ENCODE data around the gene STAB1.

STAB1 gene

GRCh38 chr3:52494886-52495495 lies at the start of gene STAB1:
TSS of gene STAB1 (plus strand) at chr3:52495338. CDS start at chr3:52495414, 76 bp downstream.
- peak within 1 kb of the TSS; percentile 85 to 99 (median 97) for H3K27ac ChIP-seq
- no peak for TF ChIP-seq Cebpa-rat (IDR thresholded peaks at IDR 0.05)
- no peaks in the 10 kb centered on the region for H3K9me3 ChIP-seq (replicated peaks in 1 of 11)
- H3K36me3 ChIP-seq: peaks cover 28 to 70% (median 47%) of the 10 kb centered on the region in 11 experiments
- H4K20me1 ChIP-seq: peaks cover 0 to 5% (median 0%) of the 10 kb centered on the region in 11 experiments; a peak in 2 of 22 replicates
- H3K9ac ChIP-seq: peak within 1 kb of the TSS; percentile 71 to 96 (median 91)
- H3K4me1 ChIP-seq: peaks cover 69 to 99% (median 98%) of the 10 kb centered on the region in 10 experiments
- no peaks in the 10 kb centered on the region for H3K27me3 ChIP-seq
- peak within 1 kb of the TSS; percentile 76 to 100 (median 98) for H3K4me2 ChIP-seq
- peak within 1 kb of the TSS in 9 of 10 experiments; percentile 14 to 81 (median 62); a peak in 15 of 20 replicates for H3K4me3 ChIP-seq

GRCh38 chr3:52446042-52446441 lies 49.1 kb upstream of the STAB1 start:
- no peak overlapping the region for H3K27ac ChIP-seq
- H3K4me1 ChIP-seq: peaks cover 33 to 66% (median 45%) of the 10 kb centered on the region in 10 experiments
- no peak for TF ChIP-seq Cebpa-rat (IDR thresholded peaks at IDR 0.05)
- no peaks in the 10 kb centered on the region for H3K9me3 ChIP-seq (replicated peaks in 1 of 11)
- H3K4me3 ChIP-seq: no peak overlapping the region
- peaks cover 6 to 56% (median 41%) of the 10 kb centered on the region in 11 experiments; a peak in 21 of 22 replicates for H3K27me3 ChIP-seq
- H3K36me3 ChIP-seq: peaks cover 0 to 10% (median 0%) of the 10 kb centered on the region in 11 experiments; a peak in 5 of 22 replicates
- no peak overlapping the region; a peak in 1 of 22 replicates for H3K9ac ChIP-seq
- peak overlapping the region in 4 of 11 experiments; percentile 7 to 77 (median 23); a peak in 1 of 22 replicates for H3K4me2 ChIP-seq
- peaks cover 0 to 42% (median 25%) of the 10 kb centered on the region in 11 experiments; a peak in 13 of 22 replicates for H4K20me1 ChIP-seq

- H3K9ac ChIP-seq: no peak overlapping the region
Observed at GRCh38 chr3:52446631-52447511, 48.3 kb upstream of the STAB1 start.

GRCh38 chr3:52447512-52448355 lies 47.4 kb upstream of the STAB1 start:
- Histone ChIP-seq H3K9me3 (replicated peaks in 1 of 11) (no peaks in the 10 kb centered on the region), H4K20me1 (peaks cover 0 to 34% (median 16%) of the 10 kb centered on the region in 11 experiments; a peak in 12 of 22 replicates), H3K27me3 (peaks cover 6 to 40% (median 24%) of the 10 kb centered on the region in 11 experiments; a peak in 21 of 22 replicates), H3K4me3 (no peak overlapping the region), H3K4me1 (peaks cover 28 to 53% (median 44%) of the 10 kb centered on the region in 10 experiments), H3K4me2 (peak overlapping the region in 1 of 11 experiments; percentile 8; a peak in 1 of 22 replicates), H3K9ac (0 out of 22 replicates have a peak overlapping the region, but pooled peaks of 2 of the 11 experiments have one; percentile 6 to 29), H3K36me3 (no peaks in the 10 kb centered on the region), H3K27ac (no peak overlapping the region)
- TF ChIP-seq Cebpa-rat (IDR thresholded peaks at IDR 0.05): no peak

More at GRCh38 chr3:52446631-52447511, 48.3 kb upstream of the STAB1 start:
- Histone ChIP-seq H3K27me3 (peaks cover 6 to 49% (median 33%) of the 10 kb centered on the region in 11 experiments; a peak in 21 of 22 replicates), H3K9me3 (replicated peaks in 1 of 11) (no peaks in the 10 kb centered on the region), H3K4me1 (peaks cover 33 to 59% (median 44%) of the 10 kb centered on the region in 10 experiments), H3K4me2 (peak overlapping the region in 4 of 11 experiments; percentile 6 to 28 (median 12); a peak in 3 of 22 replicates), H3K36me3 (peaks cover 0 to 2% (median 0%) of the 10 kb centered on the region in 11 experiments; a peak in 3 of 22 replicates), H4K20me1 (peaks cover 0 to 39% (median 24%) of the 10 kb centered on the region in 11 experiments; a peak in 13 of 22 replicates), H3K27ac (no peak overlapping the region), H3K4me3 (no peak overlapping the region)
- TF ChIP-seq Cebpa-rat (IDR thresholded peaks at IDR 0.05): no peak

- Histone ChIP-seq H3K4me1 (peaks cover 7 to 46% (median 29%) of the 10 kb centered on the region in 10 experiments), H3K27ac (no peak overlapping the region)
Observed at GRCh38 chr3:52450489-52451236, 44.5 kb upstream of the STAB1 start.

GRCh38 chr3:52451237-52452083 lies 43.7 kb upstream of the STAB1 start:
- peaks cover 11 to 47% (median 31%) of the 10 kb centered on the region in 10 experiments for H3K4me1 ChIP-seq

More at GRCh38 chr3:52450489-52451236, 44.5 kb upstream of the STAB1 start:
- H3K9ac ChIP-seq: 0 out of 22 replicates have a peak overlapping the region, but pooled peaks of 1 of the 11 experiments have one; percentile 2
- H3K4me3 ChIP-seq: no peak overlapping the region
- peaks cover 0 to 9% (median 0%) of the 10 kb centered on the region in 11 experiments; a peak in 3 of 22 replicates for H4K20me1 ChIP-seq
- H3K36me3 ChIP-seq: no peaks in the 10 kb centered on the region
- H3K27me3 ChIP-seq: peaks cover 0 to 12% (median 8%) of the 10 kb centered on the region in 11 experiments; a peak in 18 of 22 replicates
- no peak for TF ChIP-seq Cebpa-rat (IDR thresholded peaks at IDR 0.05)
- peak overlapping the region in 4 of 11 experiments; percentile 24 to 61 (median 44); a peak in 6 of 22 replicates for H3K4me2 ChIP-seq
- no peaks in the 10 kb centered on the region for H3K9me3 ChIP-seq (replicated peaks in 1 of 11)

GRCh38 chr3:52452126-52452525 lies 43.0 kb upstream of the STAB1 start:
- H3K4me1 ChIP-seq: peaks cover 17 to 50% (median 35%) of the 10 kb centered on the region in 10 experiments
- no peak overlapping the region for H3K9ac ChIP-seq
- H3K9me3 ChIP-seq (replicated peaks in 1 of 11): no peaks in the 10 kb centered on the region
- TF ChIP-seq Cebpa-rat (IDR thresholded peaks at IDR 0.05): no peak
- peaks cover 3 to 10% (median 8%) of the 10 kb centered on the region in 11 experiments; a peak in 14 of 22 replicates for H4K20me1 ChIP-seq
- H3K4me2 ChIP-seq: no peak overlapping the region
- peaks cover 0 to 5% (median 2%) of the 10 kb centered on the region in 11 experiments; a peak in 10 of 22 replicates for H3K36me3 ChIP-seq
- H3K27ac ChIP-seq: no peak overlapping the region
- H3K27me3 ChIP-seq: no peaks in the 10 kb centered on the region
- no peak overlapping the region for H3K4me3 ChIP-seq

More at GRCh38 chr3:52451237-52452083, 43.7 kb upstream of the STAB1 start:
- Histone ChIP-seq H3K9ac (no peak overlapping the region), H4K20me1 (peaks cover 0 to 9% (median 2%) of the 10 kb centered on the region in 11 experiments; a peak in 11 of 22 replicates), H3K27ac (no peak overlapping the region), H3K4me3 (no peak overlapping the region), H3K9me3 (replicated peaks in 1 of 11) (no peaks in the 10 kb centered on the region), H3K36me3 (no peaks in the 10 kb centered on the region), H3K27me3 (peaks cover 0 to 5% (median 2%) of the 10 kb centered on the region in 11 experiments; a peak in 14 of 22 replicates), H3K4me2 (no peak overlapping the region)
- TF ChIP-seq Cebpa-rat (IDR thresholded peaks at IDR 0.05): no peak

All from BLaER1 treated with 17β-estradiol and CSF1 and Interleukin-3, amounts not matched to agents 10 nM and 100 nM (cell line).